IPS-11a (cell line): ENCODE measurements around the gene HHAT.

Source experiments
- H3K4me3 ChIP-seq: one replicate; pipeline ENCODE4 v1.5.1; 2013; ENCODE audit warnings: low read depth, low read length, control low read depth

HHAT gene

DNA sequence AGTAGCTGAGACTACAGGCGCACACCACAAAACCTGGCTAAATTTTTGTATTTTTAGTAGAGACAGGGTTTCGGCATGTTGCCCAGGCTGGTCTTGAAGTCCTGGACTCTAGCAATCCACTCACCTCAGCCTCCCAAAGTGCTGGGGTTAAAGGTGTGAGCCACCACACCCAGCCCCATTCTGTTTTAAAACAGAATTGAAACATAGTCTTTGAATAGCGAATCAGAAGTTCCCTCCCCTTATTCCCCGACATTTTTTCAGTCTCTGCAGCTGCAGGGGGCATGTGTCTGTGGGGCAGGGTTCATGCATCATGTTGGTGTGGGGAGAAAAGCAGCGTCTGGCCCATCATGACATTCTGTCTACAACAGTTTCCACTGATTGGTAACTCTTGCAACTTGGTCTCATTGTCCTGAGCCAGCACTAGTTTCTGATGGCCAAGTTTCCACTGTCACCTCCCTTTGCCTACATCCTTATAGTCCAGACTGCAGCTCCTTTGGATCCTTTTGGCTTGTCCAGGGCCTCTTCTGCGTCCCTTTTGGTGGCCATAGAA, 15.6 kb upstream of the HHAT start:
- no peak overlapping the region for H3K4me3 ChIP-seq

DNA sequence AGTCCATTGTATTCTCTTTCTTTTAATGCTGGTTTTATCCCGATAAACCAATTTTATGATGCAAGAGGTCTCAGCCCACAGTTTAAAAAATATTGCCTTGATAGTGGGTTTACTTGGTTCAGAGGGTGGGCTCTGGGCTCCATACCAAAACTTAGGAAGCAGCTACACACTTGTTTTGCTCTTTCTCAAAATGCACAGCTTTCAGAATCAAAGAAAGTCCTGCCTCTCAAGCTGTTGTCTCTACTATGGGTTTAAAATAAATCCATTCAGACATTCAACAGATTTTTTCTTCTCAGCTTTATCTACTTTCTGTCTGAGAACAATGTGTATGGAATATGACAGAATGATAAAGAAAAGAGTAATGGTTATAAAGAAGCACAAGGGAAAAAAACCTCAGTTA, 14.8 kb upstream of the HHAT start:
- H3K4me3 ChIP-seq = no peak overlapping the region

GRCh38 chr1:210315529-210315928, 13.2 kb upstream of the HHAT start:
- H3K4me3 ChIP-seq = no peak overlapping the region

DNA sequence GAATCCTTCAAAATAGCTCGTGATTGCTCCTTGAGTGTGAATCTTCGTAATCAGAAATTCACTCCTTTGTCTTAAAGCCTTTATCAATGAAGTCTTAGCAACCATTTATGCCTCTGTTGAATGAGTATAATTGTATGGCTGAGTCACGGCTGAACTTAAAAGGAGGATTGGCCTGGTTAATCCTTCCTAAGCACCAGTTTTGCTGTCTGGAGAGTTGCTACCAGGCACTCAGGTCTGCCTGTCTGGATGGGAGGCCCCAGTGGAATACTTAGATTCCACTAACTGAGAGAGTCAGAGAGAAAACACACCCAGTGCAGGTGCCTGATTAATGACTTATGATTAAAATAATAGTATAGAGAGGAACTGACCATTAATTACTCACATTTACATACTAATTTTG, 7.6 kb upstream of the HHAT start:
- H3K4me3 ChIP-seq = no peak overlapping the region

DNA sequence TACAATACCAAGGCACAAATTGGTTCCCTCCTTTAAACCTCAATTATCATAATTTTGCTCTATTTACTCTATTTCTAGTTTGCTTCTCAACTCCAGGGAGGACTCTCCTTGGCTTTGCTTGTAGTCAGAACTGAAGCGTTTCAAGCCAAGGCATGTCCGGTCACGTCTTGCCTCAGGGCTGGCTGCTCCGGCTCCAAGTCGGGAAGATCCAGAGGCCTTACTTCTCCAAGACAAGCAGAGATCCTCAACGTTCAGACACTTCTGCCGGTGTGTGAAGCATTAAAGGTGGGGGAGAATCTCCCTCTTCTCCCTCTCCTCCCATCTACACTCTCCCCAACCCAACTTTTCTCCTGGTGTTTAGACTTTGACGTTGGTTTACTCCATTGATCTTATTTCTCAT, 7.2 kb upstream of the HHAT start:
- H3K4me3 ChIP-seq = no peak overlapping the region

DNA sequence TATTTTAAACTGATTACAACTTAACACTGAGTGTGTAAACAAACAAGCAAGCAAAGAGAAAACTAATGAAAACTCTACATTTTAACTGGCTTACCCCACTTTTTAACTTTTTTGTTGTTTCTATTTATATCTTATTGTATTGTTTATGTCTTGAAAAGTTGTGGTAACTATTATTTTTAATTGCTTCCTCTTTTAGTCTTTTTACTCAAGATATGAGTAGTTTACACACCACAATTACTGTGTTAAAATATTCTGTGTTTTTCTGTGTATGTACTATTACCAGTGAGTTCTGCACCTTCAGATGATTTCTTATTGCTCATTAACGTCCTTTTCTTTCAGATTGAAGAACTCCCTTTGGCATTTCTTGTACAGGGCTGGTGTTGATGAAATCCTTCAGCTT, 4.7 kb upstream of the HHAT start:
- no peak overlapping the region for H3K4me3 ChIP-seq

GRCh38 chr1:210325026-210325670, 3.6 kb upstream of the HHAT start:
- no peak overlapping the region for H3K4me3 ChIP-seq

DNA sequence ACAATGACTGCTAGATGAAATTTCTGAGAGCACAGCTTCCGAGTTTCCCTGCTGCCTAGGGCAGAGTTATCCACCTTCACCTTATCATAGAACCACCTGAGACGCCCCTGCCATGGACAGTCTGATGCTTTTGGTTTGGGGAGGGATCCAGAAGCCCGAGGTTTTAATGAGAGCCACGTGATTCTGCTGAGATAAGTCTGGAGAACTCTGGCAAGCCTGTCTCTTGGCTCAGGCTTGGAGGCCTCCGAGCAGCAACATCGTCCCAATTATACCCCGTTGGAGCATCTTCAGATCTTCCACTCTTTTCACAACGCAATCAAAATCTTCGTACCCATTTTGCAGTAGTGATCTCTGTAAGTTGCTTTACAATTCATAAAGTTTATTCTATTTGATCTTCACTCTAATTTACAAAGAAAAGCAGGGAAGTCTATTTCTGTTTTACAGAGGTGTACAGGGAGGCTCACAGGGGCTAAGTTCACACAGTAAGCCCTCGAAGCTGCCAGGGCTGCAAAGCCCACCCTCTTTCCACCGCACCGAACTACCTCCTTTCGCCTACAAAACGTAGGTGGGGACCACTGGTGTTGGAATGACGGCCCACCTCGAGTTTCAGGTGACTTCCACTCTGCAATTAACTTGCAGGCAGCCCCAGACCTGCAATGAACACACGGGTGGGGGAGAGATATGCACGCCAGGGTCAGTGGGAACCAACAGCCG, 513 bp upstream of the HHAT start:
- peak overlapping the region; percentile 69 for H3K4me3 ChIP-seq

- no peak overlapping the region for H3K4me3 ChIP-seq
Measured at GRCh38 chr1:210330279-210330866, 1.7 kb downstream of the HHAT start.

GRCh38 chr1:210332233-210332632, 3.5 kb downstream of the HHAT start:
- no peak overlapping the region for H3K4me3 ChIP-seq

DNA sequence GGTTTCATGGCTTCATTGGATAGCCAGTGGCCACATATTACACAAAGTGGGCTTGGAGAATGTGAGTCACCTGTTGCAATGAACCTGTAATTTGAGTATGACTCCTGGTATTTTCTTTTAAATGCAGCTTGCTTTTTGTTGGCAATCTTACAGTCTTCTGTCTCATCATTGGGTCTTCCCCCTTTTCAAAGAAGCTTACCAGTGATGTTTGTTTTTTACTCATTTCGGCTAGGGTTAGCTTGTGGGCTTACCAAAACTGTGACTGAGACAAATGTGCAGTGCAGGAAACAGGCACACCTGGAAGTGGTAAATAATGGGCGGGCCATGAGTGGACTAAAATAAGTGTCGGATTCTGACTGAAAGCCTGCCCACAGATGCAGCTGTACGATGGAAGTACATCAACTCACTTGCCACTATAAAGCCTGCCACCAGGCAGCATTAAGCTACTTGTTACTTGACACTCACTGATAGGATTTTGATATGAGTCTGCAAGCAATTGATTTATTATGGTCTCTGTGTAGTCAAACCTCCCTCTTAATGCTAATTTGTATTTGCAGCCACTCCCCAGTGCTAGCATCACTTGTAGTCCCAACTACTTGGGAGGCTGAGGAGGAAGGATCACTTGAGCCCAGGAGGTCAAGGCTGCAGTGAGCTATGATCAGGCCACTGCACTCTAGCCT, 4.2 kb downstream of the HHAT start:
- H3K4me3 ChIP-seq = no peak overlapping the region

- H3K4me3 ChIP-seq = no peak overlapping the region
Measured at GRCh38 chr1:210335001-210335400, 6.3 kb downstream of the HHAT start.

- no peak overlapping the region for H3K4me3 ChIP-seq
Measured at GRCh38 chr1:210336362-210336761, 7.7 kb downstream of the HHAT start.

DNA sequence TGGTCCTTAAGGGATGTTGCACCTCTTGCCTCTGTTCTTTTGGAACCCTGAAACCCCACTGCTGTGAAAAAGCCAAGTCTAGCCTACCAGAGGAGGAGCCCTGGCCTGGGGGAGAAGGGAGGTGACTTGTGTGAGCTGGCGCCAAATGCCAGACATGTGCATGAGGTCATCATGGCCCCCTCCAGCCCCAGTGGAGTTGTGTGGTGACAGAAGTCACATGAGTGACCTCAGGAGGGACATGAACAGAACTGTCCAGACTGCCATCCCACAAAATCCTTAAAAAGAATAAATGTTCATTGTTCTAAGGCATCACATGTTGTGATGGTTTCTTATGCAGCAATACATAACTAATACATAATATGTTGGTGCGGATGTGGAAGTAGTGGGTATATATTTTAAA, 10.8 kb downstream of the HHAT start:
- H3K4me3 ChIP-seq = no peak overlapping the region

DNA sequence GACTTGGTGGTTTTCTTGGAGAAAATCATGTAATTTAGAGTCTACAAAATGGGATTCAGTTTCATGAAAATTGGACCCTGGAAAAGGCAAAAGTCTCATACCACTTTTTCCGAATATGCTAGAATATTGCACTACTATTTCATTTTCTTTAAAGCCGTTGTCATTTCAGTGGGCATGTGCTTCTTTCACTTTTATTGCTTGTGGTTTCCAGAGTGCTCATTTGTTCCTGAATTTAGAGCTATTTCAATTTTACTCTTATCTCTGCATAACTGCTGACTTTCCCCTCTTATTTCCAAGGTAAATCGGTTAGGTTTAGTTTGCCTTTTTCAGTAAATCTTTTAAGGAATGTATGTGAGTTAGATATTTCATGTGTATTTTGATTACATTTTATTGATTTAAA, 11.6 kb downstream of the HHAT start:
- no peak overlapping the region for H3K4me3 ChIP-seq

- no peak overlapping the region for H3K4me3 ChIP-seq
Measured at GRCh38 chr1:210340841-210341240, 12.1 kb downstream of the HHAT start.

DNA sequence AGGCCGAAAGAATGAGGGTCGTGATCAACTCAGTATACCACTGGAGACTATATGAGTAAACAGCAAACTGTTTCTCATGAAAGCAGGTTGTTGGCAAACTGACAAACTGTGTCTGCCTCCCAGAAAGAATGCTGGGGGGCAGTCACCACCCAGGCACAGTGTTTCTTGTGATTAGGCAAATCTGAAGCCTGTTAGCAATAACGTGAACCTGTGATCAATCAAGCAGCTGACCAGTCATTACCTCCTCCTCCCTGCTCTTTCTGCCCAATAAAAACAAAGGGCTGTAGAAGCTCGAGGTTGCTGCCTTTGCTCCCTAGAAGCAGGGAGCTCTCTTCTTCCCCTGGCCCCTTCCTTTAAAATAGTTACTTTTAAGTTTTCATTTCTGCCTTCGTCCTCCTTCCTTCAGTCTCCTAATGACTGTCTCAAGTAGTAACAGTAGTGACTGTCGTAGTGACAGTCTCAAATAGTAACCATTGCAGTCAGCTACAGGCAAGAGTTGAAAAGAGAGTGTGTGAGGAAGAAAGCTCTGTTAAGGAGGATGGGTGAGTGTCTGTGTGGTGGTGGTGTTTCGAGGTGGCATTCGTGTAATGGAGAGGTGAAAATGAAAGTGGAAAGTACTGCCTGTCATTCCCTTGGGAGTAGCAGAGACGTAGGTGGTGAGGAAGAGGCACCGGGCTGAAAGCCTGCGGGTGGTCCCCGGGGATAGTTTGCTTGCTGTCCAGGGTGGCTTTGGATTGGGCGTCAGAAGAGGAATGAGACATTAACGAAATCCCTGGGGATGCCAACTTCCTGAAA, 14.5 kb downstream of the HHAT start:
- H3K4me3 ChIP-seq = no peak overlapping the region

DNA sequence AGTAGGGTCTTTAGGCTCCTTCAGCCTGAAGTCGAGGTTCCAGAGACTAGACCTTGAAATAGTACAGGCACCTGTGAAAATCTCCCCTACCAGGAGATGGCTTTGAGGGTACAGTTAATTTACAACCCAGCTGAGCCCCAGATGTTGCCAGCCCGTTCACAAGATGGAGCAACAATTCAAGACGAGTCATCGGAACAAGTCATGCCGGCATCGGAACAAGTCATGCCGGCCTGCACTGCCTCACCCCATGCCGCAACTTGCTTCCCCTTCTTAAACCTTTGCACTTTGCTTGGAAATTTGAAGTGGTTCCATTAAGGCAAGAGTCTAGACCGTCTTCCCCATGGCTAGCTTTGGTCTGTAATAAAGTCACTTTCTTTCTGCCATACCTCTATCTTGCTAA, 16.0 kb downstream of the HHAT start:
- no peak overlapping the region for H3K4me3 ChIP-seq

- H3K4me3 ChIP-seq = no peak overlapping the region
Measured at GRCh38 chr1:210347112-210347511, 18.4 kb downstream of the HHAT start.

DNA sequence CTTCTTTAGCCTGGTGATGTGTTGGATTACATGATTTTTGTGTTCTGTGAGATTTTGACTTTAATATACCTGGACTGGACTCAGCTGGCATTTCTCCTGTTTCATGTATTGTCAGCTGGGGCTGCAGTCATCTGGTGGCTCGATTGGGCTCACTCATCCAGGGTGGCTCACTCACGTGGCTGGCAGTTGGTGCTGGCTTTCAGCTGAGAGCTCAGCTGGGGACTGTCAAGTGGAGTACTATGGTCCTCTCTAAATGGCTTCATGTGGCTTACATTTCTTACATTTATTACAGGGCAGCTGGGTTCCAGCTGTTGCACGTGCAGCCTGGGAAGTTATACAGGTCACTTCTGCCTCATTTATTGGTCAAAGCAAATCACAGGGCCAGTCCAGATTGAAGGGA, 22.8 kb downstream of the HHAT start:
- H3K4me3 ChIP-seq = no peak overlapping the region

- no peak overlapping the region for H3K4me3 ChIP-seq
Measured at GRCh38 chr1:210352575-210352974, 23.9 kb downstream of the HHAT start.
